ENCODE data around the gene SPRR2F.

Gene SPRR2F

GRCh38 chr1:153072806-153073726 is 40.2 kb downstream of the SPRR2F start:
- DNase-seq, result no peak

- DNase-seq, result no peak
Observed at GRCh38 chr1:153071511-153071910, 41.8 kb downstream of the SPRR2F start, which contains the start of gene SPRR2B. SPRR2B (minus strand) TSS chr1:153071611; CDS start chr1:153070839, 772 bp downstream.

- DNase-seq, result no peak
Observed at GRCh38 chr1:153070243-153070642, 43.1 kb downstream of the SPRR2F start.
